Upper lobe of left lung (tissue), 4 donors: ENCODE results near the gene ALLC.

Experiments used
- POLR2AphosphoS5 ChIP-seq, 2 donors: sonication (generic); formaldehyde crosslinking; IDR thresholded peaks; one replicate each; pipeline ENCODE4 v1.5.1; 2017; ENCODE audit warnings: antibody characterized with exemption in 2 of 2
- TF ChIP-seq, protein P1 (sequence below), 6 experiments: fragments of 450-650 bp in 4 of 6; fragments of 200-600 bp in 2 of 6; sonication (generic) in 2 of 6; IDR thresholded peaks; one replicate each; pipeline ENCODE4 v1.5.1; 2016 to 2019; ENCODE audit warnings: antibody characterized with exemption in 6 of 6

DNA sequence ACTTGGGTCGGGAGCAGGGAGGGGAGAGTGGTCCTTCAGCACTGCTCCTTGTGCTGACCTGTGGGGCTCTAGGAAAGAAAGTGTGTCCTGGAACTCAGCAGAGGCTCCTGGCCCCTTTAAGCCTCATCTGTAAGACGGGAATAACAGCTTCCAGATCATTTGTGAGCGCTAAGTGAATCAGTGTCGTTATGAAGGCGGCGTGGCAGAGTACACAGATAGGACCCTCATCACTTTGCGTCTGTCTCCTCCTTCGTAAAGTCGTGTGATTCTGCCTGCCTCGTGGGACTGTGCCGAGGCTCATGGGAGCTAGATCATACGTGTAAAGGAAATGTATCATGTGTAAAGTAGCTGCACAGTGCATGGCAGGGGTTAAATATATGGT lies 44.5 kb upstream of the ALLC start:
- TF ChIP-seq, protein P1, sequence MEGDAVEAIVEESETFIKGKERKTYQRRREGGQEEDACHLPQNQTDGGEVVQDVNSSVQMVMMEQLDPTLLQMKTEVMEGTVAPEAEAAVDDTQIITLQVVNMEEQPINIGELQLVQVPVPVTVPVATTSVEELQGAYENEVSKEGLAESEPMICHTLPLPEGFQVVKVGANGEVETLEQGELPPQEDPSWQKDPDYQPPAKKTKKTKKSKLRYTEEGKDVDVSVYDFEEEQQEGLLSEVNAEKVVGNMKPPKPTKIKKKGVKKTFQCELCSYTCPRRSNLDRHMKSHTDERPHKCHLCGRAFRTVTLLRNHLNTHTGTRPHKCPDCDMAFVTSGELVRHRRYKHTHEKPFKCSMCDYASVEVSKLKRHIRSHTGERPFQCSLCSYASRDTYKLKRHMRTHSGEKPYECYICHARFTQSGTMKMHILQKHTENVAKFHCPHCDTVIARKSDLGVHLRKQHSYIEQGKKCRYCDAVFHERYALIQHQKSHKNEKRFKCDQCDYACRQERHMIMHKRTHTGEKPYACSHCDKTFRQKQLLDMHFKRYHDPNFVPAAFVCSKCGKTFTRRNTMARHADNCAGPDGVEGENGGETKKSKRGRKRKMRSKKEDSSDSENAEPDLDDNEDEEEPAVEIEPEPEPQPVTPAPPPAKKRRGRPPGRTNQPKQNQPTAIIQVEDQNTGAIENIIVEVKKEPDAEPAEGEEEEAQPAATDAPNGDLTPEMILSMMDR (IDR thresholded peaks at IDR 0.05): no peak
- TF ChIP-seq POLR2AphosphoS5 (IDR thresholded peaks at IDR 0.05): no peak
